IPS DF 4.7 (cell line): ENCODE results near the gene MFRP.

Experiments used
- DNase-seq: peaks from one replicate; pipeline ENCODE4 v3.0.0-alpha.2; 2013; ENCODE audit warnings: low spot score; ENCODE audit errors: extremely low read depth

The MFRP gene

GRCh38 chr11:119338965-119339588 lies 7.4 kb downstream of the MFRP start:
- DNase-seq = no peak

DNA sequence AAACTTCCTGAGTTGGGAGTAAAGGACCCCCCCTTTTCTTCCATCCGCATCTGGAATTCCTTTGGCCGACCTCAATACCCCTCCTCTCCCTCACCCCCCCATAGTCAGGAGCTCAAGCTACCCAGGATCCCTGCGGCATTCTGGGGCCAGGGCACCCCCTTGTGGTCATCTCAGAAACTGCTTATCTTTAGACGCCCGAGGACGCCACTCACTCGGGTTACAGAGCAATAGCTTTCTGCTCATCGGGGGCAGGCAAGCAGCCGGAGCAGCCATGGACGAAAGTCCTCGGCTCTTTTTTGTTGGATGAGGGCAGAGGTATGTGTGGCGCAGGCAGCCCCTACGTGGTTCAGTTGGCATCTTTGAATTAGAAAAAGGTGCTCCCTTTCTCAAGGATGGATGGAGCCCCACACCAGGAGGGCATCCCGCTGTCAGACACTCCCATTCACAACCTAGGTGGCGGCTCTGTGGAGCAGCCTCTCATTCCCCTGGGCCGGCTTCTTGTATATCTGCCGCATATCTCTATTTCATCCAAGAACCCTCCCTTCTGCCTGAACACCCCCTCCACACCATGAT lies 8.1 kb downstream of the MFRP start:
- DNase-seq = no peak

DNA sequence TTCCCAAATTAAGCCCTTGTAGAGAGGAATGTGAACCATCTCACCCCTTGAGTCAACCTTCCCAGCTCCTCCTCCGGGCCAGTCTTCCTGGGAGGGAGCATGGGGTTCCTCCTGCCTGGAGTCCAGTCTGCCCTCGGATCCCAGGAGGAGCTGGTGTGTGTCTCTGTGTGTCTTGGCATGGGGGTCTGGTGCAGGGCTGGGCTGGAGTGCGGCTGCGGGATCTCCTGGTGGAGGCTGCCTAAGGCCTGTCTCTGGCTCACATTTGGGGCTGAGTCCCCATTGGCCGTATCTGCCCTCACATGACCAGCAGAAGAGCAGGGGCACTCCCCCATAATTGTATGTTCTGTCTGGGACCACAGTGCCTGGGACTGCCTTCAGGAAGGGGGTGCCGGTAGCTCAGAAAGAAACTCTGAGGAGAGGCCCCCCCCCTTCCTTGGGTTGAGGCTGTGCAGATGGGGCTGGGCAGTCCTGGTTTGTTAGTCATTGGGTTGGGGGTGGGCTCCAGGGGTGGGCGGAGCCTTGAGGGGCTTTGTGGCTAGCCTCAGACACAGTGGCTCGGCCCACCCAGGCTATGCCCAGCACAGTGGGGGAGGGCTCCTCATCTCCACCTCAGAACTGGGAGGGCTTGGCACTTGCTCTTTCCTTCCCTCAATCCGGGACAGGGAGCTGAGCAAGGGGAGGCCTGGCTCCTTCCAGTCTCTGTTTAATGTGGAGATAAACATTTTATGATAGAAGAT lies 8.8 kb downstream of the MFRP start:
- no peak for DNase-seq

DNA sequence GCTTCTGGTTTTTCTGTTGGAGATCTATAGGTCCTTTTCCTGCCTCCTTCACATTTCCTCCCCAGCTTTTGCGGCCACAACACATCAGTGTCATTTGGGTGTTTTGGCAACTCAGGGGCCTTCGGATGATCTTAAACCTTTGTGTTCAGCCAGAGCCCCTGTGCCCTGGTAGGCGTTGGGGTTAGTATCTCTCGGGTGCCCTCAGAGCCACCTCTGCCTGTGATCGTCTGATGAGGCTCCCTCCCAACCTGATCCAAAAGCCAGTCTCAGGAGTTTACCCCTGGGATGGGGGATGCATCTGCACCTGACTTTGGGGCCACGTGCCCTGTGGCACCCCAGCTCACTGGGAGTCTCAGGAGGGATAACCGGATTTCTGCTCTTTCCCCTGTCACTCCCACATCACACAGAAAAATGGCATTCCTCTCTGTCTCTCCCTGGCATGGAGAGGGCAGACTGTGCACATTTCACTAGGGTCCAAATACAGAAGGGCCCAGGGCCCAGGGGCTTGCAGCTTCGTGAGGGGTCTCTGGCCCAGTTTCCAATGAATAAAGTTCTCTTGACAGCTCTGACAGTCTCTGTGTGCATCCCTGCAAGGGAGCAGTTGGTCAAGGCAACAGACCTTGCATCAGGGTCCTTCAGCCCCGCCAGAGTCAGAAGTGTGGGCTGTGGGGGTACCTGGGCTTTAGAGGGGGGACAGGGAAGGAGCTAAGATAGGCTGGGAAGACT lies 9.6 kb downstream of the MFRP start:
- no peak for DNase-seq

GRCh38 chr11:119335655-119336543 lies 10.6 kb downstream of the MFRP start:
- no peak for DNase-seq

- no peak for DNase-seq
Observed at GRCh38 chr11:119335091-119335654, 11.3 kb downstream of the MFRP start.

DNA sequence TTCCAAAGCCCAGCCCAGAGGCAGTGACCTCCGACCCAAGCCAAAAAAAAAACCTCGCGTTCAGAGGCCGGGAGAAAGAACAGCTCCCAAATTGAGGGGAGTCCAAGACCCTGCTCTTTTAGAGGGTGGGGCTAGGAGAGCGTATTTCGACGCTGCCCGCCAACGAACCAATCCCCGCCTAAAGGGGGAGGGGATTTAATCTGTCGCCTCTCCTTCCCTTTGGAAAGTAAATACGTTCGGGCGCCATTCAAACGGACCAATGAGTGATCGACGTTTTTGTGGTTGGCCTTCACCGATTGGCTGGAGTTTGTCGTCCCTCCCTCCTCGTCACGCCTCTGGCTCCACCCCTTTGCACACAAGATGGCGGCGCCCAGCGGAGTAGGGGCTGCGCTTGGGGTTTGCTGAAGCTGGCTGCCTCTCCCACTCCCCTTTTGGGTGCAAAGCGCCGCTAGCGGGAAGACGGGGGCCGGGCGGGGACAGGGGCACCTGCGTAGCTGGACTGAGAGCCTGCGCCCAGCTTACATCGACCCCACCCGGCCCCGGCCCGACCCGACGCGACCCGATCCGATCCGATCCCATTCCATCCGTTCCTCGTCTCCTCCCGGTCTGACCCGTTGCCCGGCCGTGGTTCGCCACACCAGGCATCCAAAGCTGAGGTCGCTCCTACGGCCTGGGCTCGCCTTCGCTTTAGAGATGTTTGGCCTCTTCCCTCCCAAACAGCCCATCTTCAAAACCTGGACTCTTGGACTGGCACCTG lies 12.2 kb downstream of the MFRP start, which contains the start of gene RNF26:
TSS of gene RNF26 (plus strand) at position 354 of the 757 bp plus-strand sequence. CDS start 596 bp downstream, outside the sequence.
- DNase-seq = peak; percentile 95

GRCh38 chr11:119332111-119332765 lies 14.3 kb downstream of the MFRP start:
- no peak for DNase-seq

DNA sequence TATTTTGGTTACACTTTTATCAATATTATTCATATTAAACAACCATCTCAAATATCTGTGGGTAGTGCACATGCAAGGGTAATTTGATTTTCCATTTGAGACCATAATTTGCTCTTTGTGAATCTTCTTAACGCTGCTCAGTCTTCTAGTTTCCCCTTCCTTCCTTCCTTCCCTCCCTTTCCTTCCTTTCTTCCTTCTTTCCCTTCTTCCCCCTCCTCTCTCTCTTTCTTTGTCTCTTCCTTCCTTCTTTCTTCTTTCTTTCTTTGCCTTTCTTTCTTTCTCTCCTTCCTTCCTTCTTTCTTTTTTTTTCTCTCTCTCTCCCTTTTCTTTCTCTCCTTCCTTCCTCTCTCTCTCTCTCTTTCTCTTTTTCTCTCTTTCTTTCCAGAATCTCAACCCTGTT lies 16.3 kb downstream of the MFRP start:
- DNase-seq = no peak

DNA sequence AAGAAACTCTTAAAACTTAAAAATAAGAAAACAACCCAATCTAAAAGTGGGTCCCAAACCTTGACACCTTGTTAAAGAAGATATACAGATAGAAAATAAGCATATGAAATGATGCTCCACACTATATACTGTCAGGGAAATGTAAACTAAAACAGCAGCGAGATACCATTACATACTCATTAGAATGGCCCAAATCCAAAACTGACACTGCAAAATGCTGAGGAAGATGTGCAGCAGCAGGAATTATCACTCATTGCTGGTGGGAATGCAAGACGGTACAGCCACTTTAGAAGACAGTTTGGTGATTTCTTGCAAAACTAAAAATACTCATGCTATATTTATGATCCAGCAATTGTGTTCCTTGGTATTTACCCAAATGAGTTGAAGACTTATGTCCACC lies 17.2 kb downstream of the MFRP start:
- no peak for DNase-seq

DNA sequence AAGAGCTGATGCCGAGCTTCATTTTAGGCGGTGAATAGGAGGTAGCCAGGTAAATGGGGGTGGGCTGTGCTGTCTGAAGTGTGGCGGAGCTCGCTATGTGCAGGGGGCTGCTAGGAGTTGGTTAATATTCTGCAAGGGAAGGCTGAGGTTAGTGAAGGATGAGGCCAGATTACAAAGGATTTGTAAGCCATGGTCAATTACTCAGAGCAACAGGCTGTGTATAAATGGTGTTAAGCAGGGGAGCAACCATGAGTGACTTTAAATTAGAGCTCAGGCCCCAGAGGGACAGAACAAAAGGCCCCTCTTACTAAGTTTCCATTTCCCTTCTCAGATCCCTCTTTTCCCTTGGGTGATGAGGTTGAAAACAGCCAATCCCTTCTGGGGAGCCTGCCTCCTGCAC lies 22.3 kb downstream of the MFRP start:
- no peak for DNase-seq

DNA sequence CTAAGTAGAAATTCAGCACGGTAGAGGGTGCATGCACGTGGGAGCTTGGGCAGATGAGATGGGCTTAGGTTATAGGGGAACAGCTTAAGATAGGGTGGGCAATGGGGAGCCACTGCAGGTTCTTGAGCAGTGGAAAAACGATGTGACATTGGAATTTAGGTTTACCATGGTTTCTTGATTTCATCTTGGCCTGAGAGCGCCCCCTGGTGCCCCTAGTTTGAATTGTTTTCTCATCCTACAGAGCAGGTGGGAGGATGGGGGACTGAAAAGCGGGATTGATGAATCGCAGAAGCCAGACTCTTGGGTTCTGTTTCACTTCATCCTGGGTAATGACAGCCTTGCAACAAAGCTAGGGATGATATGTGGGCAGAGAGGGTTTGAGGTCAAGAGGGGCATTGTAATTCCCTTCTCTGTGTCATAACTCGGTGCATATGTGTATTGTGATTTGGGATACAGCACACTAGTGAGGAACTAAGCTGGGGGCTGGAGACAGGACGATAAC lies 22.9 kb downstream of the MFRP start:
- DNase-seq = no peak

- no peak for DNase-seq
Observed at GRCh38 chr11:119322921-119323531, 23.5 kb downstream of the MFRP start.

DNA sequence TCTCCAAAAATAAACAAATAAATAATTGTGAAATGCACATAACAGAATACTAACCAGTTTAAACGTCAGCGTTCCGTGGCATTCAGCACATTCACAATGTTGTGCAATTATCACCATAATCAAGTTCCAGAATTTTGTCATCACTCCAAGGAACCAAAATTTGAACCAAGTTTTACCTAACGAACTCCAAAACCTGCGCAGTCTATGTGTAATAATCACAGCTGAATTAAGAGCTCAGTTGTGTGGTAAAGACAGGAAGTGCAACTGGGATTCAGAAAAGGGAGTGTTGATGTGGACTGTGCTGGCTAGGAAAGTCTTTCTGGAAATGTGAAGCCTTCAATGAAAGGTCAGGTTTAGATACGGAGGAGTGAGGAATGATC lies 24.2 kb downstream of the MFRP start:
- DNase-seq = no peak

DNA sequence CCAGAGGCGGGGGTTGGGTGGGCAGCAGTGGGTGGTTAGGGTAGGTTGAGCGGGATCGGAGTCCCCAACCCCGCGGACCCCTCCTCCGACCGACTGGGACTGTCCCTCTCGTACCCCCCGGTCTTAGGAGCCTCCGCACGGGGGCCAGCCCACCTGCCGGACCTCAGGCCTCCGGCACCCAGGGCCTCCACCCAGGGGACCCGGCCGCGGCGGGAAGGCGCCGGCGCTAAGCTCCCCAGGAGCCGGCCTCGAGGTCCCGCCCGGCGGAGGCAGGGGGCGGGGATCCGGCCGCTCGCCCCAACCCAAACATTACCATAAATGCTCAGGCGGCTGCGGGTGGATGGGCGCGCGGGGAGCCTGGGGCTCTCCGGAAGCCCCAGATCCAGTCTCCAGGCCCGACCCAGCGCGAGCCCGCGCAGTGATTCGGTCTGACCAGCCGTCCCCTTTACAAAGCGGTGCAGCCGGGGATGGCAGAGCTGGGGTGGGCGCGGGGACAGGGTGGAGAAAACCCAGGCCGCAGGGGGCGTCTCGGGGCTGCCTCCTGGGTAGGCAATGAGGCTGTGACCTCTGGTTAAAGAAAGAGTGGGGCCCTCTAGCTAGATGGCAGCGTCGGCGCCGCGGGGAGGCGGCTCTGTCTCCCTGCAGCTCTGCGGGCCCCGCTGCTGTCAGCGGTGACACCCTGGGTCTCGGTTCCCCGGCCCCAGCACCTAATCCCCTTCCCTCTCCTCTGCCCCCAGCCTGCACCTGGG lies 25.6 kb downstream of the MFRP start:
- DNase-seq = no peak

DNA sequence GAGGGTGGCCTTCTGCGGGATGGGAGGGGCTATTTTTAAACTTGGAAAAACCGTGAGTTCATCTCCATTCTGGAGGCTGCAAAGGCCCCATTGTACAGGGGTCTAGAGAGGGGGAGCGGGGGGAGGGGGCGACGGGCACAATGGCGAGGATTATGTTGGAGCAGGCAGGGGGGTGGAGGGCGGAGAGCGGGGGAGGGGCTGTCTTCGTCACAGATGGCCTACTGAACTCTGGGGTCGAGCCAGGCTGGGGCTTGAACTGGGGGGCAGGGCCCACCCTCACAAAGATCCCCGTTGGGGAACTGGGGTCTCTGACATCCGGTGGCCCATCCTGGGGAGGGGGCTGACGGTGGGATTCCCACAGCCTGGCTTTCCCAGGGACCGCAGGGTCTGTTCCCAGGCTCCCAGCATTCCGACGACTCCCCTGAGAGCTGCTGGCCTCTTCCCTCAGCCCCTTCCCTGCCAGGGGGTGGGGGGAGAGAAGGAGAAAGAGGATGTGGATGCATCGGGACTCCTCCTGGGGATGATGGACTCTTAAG lies 26.2 kb downstream of the MFRP start:
- DNase-seq = no peak

GRCh38 chr11:119319700-119320239 lies 26.7 kb downstream of the MFRP start:
- no peak for DNase-seq
